GM19099 (cell line): Measurements from ENCODE around the gene SLC25A10.

Experiments used
- POLR2A ChIP-seq: IDR thresholded peaks from 3 replicates; pipeline ENCODE4 v1.6.1; 2011; ENCODE audit warnings: low read depth; ENCODE audit not compliant: insufficient read length; ENCODE audit errors: extremely low read depth

SLC25A10 gene

DNA sequence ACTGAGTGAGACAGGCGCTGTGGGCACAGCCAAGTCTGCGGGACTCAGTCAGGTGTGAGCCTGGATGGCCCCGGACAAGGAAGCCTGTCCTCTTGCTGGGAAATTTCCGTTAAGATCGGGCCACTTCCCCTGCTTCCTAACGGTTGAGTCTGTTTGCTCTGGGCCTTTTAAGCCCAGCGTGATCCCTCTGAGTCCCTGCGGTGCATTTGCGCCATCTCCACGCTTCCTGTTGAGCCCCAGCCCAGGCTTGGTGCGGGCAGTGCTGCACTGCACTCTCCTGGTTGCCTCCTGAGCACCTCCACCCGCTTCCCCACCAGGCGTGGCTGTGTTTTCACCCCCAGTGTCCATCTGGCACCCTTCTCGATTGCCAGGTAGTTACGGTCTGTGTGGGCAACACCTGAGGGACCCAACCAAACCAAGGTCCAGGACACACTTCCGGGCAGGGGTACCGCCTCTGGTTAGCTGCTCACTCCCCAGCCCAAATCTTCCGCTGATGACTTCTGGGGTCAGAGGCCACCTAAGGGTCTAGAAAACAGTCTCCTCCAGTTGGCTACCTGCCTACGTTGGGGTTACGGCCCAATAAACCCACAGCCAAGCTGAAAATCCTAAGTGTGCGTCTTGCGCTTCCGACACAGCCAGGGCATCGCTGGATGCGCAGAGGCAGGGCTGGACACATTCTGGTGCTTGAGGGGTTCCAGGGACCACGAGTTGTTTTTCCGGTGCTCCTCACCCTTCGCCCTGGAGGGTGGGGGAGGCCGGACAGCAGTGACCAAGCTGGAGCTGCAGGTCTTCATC, 1.4 kb upstream of the SLC25A10 start:
- TF ChIP-seq POLR2A, result peak; percentile 10

DNA sequence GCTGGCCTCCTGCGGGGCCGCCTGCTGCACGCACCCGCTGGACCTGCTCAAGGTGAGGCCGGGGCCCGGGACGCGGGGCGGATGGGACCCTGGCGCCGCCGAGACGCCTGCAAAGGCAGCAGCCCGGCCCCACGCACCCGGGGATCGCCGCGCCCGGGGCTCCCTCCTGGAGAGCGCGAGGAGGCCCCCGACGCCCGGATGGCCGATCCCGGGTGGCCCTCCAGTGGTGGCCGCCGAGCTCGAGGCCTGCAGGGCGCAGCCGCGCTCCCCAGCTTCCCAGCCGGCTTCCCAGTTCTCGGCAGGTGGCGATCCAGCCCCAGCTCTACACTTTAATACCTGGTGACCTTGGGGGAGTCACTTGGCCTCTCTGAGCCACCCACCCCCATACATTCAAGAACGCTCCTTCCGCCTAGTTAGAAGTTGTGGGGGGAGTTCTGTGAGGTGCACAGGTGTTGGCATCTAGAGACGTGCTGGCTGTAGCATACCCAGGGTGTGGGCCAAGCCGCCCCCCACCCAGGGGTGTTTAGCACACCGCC, 452 bp downstream of the SLC25A10 start:
- TF ChIP-seq POLR2A, result no peak

DNA sequence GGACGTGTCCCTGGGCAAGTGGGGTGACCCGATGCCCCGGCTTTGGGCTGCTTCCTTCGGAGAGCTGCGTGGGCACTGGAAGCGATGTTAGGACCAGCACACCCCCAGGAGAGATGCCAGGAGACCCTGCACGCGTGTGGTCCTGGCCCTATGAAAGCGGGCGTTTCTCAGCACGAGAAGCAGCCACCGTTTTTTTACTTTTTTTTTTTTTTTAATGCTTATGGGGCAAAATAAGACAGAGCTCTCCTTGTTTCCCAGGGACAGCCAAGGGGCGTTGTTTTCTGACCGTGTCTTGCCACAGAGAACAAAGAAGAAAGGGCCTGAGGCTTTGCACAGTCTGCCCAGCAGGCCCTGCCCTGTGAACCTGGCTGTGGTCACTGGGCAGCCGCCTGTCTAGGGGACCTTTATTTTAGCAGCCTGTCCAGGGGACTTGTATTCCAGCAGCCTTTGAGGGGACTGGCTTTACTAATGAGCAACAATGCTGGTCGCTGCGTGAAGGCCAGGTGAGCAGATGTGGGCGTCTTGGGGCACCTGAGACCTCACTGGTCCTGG, 996 bp downstream of the SLC25A10 start:
- TF ChIP-seq POLR2A, result no peak

DNA sequence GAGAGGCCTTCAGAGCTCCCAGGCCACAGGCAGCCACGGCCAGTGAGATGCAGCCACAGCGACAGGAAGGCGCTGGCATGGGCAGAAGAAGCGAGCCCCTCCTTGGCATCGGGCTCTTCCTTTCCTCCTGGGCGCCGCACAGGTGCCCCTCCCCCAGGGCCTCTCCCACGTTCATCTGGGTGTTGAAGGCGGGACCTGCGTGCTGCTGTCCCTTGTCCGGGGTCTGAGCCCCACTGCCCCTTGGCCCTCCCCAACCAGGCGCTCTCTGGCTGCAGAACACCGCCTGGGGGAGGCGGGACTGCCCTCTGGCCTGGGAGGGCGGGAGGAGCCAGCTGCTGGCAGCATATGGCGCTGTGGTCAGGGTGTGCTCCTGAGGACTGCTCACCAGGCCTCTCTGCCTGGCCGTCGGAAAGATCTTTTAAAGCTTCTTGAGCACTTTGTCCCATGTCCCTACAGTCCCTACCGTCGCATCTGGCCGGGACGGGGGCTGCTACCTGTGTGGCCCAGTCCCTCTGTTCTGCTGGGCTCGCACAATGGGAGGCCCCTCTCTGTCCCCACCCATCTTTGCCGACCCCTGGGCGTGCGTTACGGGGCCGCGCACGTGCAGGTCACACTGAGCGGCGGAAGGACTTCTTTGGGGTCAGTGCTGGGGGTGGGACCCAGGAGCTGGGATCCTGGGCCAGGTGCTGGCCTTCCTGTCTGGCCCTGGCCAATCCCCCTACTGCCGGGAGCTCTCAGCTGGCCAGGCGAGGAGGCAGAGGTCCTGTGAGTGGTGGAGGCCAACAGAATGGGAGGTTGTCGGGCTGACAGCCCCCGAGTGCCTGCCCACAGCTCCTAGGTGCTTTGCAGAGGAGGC, 1.7 kb downstream of the SLC25A10 start:
- TF ChIP-seq POLR2A, result no peak

GRCh38 chr17:81714412-81715106, 2.5 kb downstream of the SLC25A10 start:
- TF ChIP-seq POLR2A, result no peak

DNA sequence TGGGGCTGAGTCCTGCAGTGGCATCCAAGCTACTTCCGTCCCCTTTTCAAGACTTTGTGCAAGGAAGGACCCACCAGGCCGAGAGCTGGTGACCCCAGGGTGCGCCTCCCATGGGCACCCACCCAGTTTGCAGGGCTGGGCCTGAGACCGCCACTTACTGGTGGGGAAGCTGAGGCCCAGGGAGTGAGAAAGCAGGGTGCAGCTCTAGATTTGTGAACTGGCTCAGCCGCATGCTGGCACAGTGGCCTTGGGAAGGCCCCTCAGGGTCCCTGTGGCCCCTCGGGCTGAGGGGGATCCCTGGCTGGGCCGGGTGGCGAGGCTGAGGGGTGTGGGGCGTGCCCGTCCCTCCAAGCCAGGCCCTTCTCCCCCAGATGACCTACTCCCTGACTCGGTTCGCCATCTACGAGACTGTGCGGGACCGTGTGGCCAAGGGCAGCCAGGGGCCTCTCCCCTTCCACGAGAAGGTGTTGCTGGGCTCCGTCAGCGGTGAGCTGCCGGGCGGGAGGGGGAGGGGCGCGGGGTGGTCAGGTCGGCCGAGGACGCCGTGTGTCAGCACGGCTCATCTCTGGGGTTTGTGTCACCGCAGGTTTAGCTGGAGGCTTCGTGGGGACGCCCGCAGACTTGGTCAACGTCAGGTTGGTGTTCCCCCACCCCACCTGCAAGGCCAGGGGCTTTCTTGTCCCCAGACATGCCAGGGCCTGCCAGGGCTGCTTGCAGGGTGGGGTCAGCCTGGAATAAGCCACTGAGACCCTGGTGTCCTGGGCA, 3.2 kb downstream of the SLC25A10 start:
- TF ChIP-seq POLR2A, result no peak

GRCh38 chr17:81715872-81716673, 4.0 kb downstream of the SLC25A10 start:
- TF ChIP-seq POLR2A, result no peak

- no peak for TF ChIP-seq POLR2A
These were observed 4.6 kb downstream of the SLC25A10 start for GRCh38 chr17:81716674-81716996.

DNA sequence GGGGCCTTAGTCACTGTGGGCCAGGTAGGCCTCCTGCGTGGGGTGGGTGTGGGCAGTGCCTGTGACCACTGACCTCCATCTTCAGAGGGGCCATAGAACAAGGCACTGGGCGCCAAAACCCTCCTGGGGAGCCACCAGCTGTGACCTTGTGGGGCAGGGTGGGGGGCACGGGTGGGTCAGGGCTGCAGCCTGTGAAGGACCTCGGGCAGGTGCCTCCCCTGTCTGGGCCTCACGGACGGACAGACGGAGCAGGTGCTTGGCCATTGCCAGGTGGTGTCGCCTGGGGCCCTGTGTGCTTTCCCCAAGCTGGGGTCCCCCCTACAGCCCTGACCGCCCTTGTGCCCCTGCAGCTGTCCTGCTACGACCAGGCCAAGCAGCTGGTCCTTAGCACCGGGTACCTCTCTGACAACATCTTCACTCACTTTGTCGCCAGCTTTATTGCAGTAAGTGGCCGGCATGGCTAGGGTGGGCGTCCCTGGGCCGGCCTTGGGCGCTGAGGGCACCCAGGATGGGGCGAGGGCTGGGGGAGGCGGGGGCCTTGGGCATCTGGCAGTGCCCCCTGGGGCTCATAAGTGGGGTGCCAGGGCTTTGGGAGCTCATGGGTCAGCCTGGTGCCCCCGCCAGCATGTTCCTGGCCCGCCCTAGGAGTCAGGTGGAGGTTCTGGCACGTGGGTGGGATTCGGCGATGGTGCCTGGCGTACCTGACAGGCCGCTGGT, 5.1 kb downstream of the SLC25A10 start:
- TF ChIP-seq POLR2A, result no peak

DNA sequence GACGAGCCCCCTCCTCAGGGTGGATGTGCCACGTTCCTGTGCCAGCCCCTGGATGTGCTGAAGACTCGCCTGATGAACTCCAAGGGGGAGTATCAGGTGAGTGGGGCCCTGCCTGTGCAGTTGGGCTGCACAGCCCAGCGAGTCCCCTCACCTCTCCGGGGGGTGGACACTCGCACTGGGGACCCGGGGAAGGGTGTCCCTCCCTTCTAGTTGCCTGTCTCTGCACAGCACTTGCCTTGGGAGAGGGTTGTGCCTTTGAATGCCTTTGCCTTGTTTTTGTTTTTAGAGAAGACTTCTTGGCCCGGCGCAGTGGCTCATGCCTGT, 5.6 kb downstream of the SLC25A10 start:
- no peak for TF ChIP-seq POLR2A

DNA sequence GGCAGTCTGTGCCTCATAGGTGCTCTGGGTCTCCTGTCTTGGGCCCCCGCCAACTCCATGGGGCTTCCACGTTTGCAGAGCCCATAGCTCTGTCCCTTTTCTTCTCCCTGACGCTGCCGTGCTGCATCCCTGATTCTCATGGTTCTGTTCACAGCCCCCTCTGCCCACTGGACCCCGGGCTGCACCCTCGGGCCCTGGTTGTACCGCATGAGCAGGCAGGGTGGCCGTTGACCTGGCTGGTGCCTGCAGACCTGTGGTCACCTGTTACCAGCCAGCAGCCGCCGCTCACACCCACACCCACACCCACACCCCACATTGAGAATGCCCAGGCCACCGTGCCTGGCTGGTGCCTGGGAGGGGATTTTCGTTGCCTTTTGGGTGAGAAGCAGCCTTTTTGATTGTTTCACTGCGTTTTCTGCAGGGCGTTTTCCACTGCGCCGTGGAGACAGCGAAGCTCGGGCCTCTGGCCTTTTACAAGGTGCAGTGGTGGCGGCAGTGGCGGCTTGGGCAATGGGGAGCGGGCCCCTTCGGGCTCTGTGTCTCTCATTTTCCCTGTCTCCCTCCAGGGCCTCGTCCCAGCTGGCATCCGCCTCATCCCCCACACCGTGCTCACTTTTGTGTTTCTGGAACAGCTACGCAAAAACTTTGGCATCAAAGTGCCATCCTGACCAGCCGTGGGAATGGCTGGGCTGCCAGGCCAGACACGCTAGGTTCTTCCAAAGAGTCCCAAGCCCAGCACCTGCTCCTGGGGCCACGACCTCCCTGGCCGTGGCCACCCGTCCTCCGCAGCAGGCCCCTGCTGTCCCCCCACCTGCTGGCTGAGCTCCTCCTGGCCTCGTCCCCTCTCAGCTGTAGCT, 7.6 kb downstream of the SLC25A10 start:
- TF ChIP-seq POLR2A, result no peak
